ENCODE data around the gene GARNL3.

GARNL3 gene

DNA sequence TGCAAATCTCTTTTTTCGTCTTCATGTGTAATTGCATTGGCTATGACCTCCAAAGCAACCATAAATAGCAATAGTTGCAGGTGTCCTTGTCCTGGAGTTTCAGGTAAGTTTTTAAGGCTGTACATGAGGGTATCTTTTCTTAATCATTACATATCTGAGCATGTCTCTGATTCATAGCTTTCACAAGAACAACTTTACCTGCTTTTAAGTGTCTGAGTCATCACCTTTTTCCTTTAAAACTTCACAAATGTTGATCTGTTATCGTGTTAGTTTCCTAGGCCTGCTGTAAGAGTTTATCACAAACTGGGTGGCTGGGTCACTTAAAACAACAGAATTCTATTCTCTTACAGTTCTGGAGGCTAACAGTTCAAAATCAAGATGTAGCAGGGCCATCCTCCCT is 13.8 kb downstream of the GARNL3 start:
- H3K4me3 ChIP-seq (replicated peaks; ENCODE audit: insufficient read depth, low read length) = no peak overlapping the region
- DNase-seq (ENCODE audit: low read depth in 1 of 2, low spot score in 1 of 2) = no peak
- no peaks in the 10 kb centered on the region for H3K27me3 ChIP-seq (ENCODE audit: insufficient read depth, poor library complexity, severe bottlenecking)
- H3K27ac ChIP-seq (replicated peaks) = no peak overlapping the region
- no peak for TF ChIP-seq REST (IDR thresholded peaks at IDR 0.05; ENCODE audit: insufficient replicate concordance, low read depth)
- TF ChIP-seq, protein P1, sequence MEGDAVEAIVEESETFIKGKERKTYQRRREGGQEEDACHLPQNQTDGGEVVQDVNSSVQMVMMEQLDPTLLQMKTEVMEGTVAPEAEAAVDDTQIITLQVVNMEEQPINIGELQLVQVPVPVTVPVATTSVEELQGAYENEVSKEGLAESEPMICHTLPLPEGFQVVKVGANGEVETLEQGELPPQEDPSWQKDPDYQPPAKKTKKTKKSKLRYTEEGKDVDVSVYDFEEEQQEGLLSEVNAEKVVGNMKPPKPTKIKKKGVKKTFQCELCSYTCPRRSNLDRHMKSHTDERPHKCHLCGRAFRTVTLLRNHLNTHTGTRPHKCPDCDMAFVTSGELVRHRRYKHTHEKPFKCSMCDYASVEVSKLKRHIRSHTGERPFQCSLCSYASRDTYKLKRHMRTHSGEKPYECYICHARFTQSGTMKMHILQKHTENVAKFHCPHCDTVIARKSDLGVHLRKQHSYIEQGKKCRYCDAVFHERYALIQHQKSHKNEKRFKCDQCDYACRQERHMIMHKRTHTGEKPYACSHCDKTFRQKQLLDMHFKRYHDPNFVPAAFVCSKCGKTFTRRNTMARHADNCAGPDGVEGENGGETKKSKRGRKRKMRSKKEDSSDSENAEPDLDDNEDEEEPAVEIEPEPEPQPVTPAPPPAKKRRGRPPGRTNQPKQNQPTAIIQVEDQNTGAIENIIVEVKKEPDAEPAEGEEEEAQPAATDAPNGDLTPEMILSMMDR (IDR thresholded peaks at IDR 0.05; ENCODE audit: insufficient read depth, low read length) = no peak
- no peak for TF ChIP-seq GABPA (IDR thresholded peaks at IDR 0.05; ENCODE audit: low read depth)
- no peak for TF ChIP-seq SPI1 (IDR thresholded peaks at IDR 0.05; ENCODE audit: borderline replicate concordance, low read depth)
- TF ChIP-seq POLR2AphosphoS5 (IDR thresholded peaks at IDR 0.05; ENCODE audit: low read depth) = no peak

GRCh38 chr9:127279717-127280285 is 15.2 kb downstream of the GARNL3 start:
- no peak overlapping the region for H3K27ac ChIP-seq (replicated peaks)
- TF ChIP-seq GABPA (IDR thresholded peaks at IDR 0.05; ENCODE audit: low read depth) (no peak), SPI1 (IDR thresholded peaks at IDR 0.05; ENCODE audit: borderline replicate concordance, low read depth) (no peak), POLR2AphosphoS5 (IDR thresholded peaks at IDR 0.05; ENCODE audit: low read depth) (no peak), REST (IDR thresholded peaks at IDR 0.05; ENCODE audit: insufficient replicate concordance, low read depth) (no peak)
- TF ChIP-seq, protein P1 (IDR thresholded peaks at IDR 0.05; ENCODE audit: insufficient read depth, low read length) = no peak
- H3K27me3 ChIP-seq (ENCODE audit: insufficient read depth, poor library complexity, severe bottlenecking) = no peaks in the 10 kb centered on the region
- H3K4me3 ChIP-seq (replicated peaks; ENCODE audit: insufficient read depth, low read length) = no peak overlapping the region
- DNase-seq (ENCODE audit: low read depth in 1 of 2, low spot score in 1 of 2) = no peak

- DNase-seq (ENCODE audit: low read depth in 1 of 2, low spot score in 1 of 2) = no peak
These were observed 16.5 kb downstream of the GARNL3 start for GRCh38 chr9:127280880-127281660.

More at GRCh38 chr9:127280880-127281660, 16.5 kb downstream of the GARNL3 start:
- no peaks in the 10 kb centered on the region for H3K27me3 ChIP-seq (ENCODE audit: insufficient read depth, poor library complexity, severe bottlenecking)
- no peak overlapping the region for H3K4me3 ChIP-seq (replicated peaks; ENCODE audit: insufficient read depth, low read length)
- no peak overlapping the region for H3K27ac ChIP-seq (replicated peaks)
- TF ChIP-seq, protein P1 (IDR thresholded peaks at IDR 0.05; ENCODE audit: insufficient read depth, low read length) = no peak
- no peak for TF ChIP-seq POLR2AphosphoS5 (IDR thresholded peaks at IDR 0.05; ENCODE audit: low read depth)
- TF ChIP-seq REST (IDR thresholded peaks at IDR 0.05; ENCODE audit: insufficient replicate concordance, low read depth) = no peak
- TF ChIP-seq SPI1 (IDR thresholded peaks at IDR 0.05; ENCODE audit: borderline replicate concordance, low read depth) = no peak
- TF ChIP-seq GABPA (IDR thresholded peaks at IDR 0.05; ENCODE audit: low read depth) = no peak

Measured in HL-60 (cell line).